ENCODE results near the gene CDKN2D. TPM values are rescaled to one million over a fixed set of nuclear protein-coding genes. Genes with fewer than 3 reads are reported as not detected.
"Not testable (repeated sequence)": the region's sequence is repeated elsewhere in the genome, so short reads cannot be mapped to it uniquely, and the experiment has no call there.

The CDKN2D gene
- total RNA-seq, 1 donor from 2014 or later, result 6.6 TPM

DNA sequence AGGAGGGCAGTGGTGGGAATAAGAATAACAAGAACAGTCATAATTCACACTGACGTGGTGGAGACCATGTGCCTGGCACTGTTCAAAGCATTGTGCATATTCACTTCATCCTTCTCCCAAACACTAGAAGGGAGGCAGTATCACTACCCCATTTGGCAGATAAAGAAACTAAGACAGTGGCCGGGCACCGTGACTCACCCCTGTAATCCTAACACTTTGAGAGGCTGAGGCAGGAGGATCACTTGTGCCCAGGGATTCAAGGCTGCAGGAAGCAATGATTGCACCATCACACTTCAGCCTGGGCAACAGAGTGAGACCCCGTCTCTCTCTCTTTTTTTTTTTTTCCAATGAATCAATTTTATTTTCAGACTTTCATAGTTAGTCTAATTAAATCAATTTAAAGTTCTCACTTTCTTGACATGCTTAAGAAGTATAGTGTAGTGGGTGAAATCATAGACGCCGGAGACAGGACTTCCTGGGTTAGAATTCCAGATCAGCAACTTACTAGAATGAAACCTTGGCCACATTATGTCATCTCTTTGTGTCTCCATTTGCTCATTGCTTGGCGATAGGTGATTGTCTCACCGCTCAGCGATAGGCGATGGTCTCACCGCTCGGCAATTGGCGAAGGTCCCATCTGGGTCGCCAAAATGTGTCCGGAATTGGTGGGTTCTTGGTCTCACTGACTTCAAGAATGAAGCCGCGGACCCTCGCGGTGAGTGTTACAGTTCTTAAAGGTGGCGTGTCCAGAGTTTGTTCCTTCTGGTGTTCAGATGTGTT, 30.4 kb downstream of the CDKN2D start:
- Histone ChIP-seq H3K27me3 (ENCODE audit: control insufficient read depth, insufficient read depth, low read length) (no peaks in the 10 kb centered on the region), H3K4me3 (ENCODE audit: low read depth, low read length) (no peak overlapping the region), H3K36me3 (ENCODE audit: control insufficient read depth, insufficient read depth, low read length) (no peaks in the 10 kb centered on the region)
- DNase-seq (ENCODE audit: low read depth) (no peak), FAIRE-seq (no peak)
- TF ChIP-seq CTCF (IDR thresholded peaks at IDR 0.05; ENCODE audit: insufficient read depth, low read length, severe bottlenecking), result no peak

DNA sequence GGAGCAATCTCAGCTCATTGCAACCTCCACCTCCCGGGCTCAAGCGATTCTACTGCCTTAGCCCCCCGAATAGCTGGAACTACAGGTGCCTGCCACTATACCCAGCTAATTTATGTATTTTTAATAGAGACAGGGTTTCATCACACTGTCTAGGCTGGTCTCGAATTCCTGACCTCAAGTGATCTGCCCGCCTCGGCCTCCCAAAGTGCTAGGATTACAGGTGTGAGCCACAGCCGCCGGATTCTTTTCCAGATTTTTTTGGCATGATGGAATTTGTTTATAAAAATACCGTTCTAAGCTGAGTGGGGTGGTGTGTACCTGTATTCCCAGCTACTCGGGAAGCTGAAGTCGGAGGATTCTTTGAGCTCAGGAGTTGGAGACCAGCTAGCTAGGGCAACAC, 31.1 kb downstream of the CDKN2D start:
- FAIRE-seq (no peak), DNase-seq (ENCODE audit: low read depth) (peak; percentile 14)
- no peak for TF ChIP-seq CTCF (IDR thresholded peaks at IDR 0.05; ENCODE audit: insufficient read depth, low read length, severe bottlenecking)
- Histone ChIP-seq H3K36me3 (ENCODE audit: control insufficient read depth, insufficient read depth, low read length) (no peaks in the 10 kb centered on the region), H3K4me3 (ENCODE audit: low read depth, low read length) (no peak overlapping the region), H3K27me3 (ENCODE audit: control insufficient read depth, insufficient read depth, low read length) (no peaks in the 10 kb centered on the region)

- no peak for TF ChIP-seq CTCF (IDR thresholded peaks at IDR 0.05; ENCODE audit: insufficient read depth, low read length, severe bottlenecking)
- no peaks in the 10 kb centered on the region for H3K27me3 ChIP-seq (ENCODE audit: control insufficient read depth, insufficient read depth, low read length)
- no peaks in the 10 kb centered on the region for H3K36me3 ChIP-seq (ENCODE audit: control insufficient read depth, insufficient read depth, low read length)
- FAIRE-seq, result peak; percentile 99
- peak; percentile 99 for DNase-seq (ENCODE audit: low read depth)
- no peak overlapping the region for H3K4me3 ChIP-seq (ENCODE audit: low read depth, low read length)
These were observed 33.2 kb downstream of the CDKN2D start for GRCh38 chr19:10535613-10536012.

DNA sequence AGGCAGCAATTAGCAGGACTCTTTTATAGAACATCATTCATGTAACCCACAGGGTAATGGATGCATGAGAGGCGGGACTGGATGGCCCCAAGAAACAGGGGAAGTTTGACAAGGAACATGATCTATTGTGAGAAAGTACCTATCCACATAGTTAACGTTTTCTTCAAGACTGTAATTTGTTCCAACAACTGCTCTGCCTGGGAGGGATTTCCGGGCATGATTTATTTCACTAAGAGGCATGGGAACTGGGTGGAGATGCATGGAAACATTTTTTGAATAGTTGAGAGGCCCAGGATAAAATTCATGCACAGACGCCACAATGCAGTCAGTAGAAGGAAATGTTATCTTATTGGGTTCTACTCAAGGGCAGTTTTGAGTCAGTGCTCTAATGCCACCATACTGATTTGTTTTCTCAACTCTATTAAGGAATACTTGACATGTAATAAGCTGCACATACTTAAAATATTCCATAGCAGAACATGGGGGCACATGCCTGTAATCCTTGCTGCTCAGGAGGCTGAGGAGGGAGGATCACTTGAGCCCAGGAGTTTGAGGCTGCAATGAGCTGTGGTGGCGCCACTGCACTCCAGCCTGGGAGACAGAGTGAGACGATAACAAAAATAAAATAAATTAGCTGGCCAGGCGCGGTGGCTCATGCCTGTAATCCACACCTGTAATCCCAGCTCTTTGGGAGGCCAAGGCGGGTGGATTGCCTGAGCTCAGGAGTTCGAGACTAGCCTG, 35.0 kb downstream of the CDKN2D start:
- H3K4me3 ChIP-seq (ENCODE audit: low read depth, low read length), result no peak overlapping the region
- H3K27me3 ChIP-seq (ENCODE audit: control insufficient read depth, insufficient read depth, low read length), result no peaks in the 10 kb centered on the region
- FAIRE-seq (no peak), DNase-seq (ENCODE audit: low read depth) (peak; percentile 91)
- no peaks in the 10 kb centered on the region for H3K36me3 ChIP-seq (ENCODE audit: control insufficient read depth, insufficient read depth, low read length)
- TF ChIP-seq CTCF (IDR thresholded peaks at IDR 0.05; ENCODE audit: insufficient read depth, low read length, severe bottlenecking), result no peak

- TF ChIP-seq CTCF (IDR thresholded peaks at IDR 0.05; ENCODE audit: insufficient read depth, low read length, severe bottlenecking), result no peak
- no peak overlapping the region for H3K4me3 ChIP-seq (ENCODE audit: low read depth, low read length)
- H3K27me3 ChIP-seq (ENCODE audit: control insufficient read depth, insufficient read depth, low read length), result no peaks in the 10 kb centered on the region
- DNase-seq (ENCODE audit: low read depth), result no peak
- no peak for FAIRE-seq
- no peaks in the 10 kb centered on the region for H3K36me3 ChIP-seq (ENCODE audit: control insufficient read depth, insufficient read depth, low read length)
These were observed 36.3 kb downstream of the CDKN2D start for GRCh38 chr19:10532457-10532856.

DNA sequence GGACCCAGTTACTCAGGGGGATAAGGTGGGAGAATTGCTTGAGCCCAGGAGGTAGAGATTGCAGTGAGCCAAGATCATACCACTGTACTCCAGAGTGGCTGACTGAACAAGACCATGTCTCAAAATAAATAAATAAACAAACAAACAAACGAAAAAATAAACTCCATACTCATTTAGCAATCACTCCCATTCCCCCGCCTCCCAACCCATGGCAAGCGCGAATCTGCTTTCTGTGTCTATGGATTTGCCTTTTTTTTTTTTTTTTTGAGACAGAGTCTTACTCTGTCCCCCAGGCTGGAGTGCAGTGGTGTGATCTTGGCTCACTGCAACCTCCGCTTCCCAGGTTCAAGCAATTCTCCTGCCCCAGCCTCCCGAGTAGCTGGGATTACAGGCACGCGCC, 41.9 kb downstream of the CDKN2D start:
- not testable (repeated sequence) for FAIRE-seq; DNase-seq (ENCODE audit: low read depth); H3K36me3 ChIP-seq (ENCODE audit: control insufficient read depth, insufficient read depth, low read length); H3K27me3 ChIP-seq (ENCODE audit: control insufficient read depth, insufficient read depth, low read length); H3K4me3 ChIP-seq (ENCODE audit: low read depth, low read length)

Measured in bronchial epithelial cell (primary cell).